ENCODE results near the gene GRIN2D. TPM values are rescaled to one million over a fixed set of nuclear protein-coding genes. Genes with fewer than 3 reads are reported as not detected.

The GRIN2D gene
- total RNA-seq, 1 donor from 2014 or later, result 15.8 TPM

GRCh38 chr19:48381178-48381950, 12.1 kb upstream of the GRIN2D start:
- no peak for DNase-seq (ENCODE audit: low spot score in 2 of 2, unreplicated experiment in 2 of 2)
- no peak for TF ChIP-seq CTCF (IDR thresholded peaks at IDR 0.05; ENCODE audit: unreplicated experiment)
- Mint-ChIP-seq H3K9me3 (no peaks in the 10 kb centered on the region), H3K36me3 (peaks cover 30% of the 10 kb centered on the region), H3K4me1 (no peaks in the 10 kb centered on the region), H3K4me3 (no peak overlapping the region), H3K27ac (no peak overlapping the region), H3K27me3 (ENCODE audit: low read depth) (no peaks in the 10 kb centered on the region)

GRCh38 chr19:48382286-48382685, 11.2 kb upstream of the GRIN2D start:
- Mint-ChIP-seq H3K27ac (no peak overlapping the region), H3K4me3 (no peak overlapping the region), H3K36me3 (peaks cover 33% of the 10 kb centered on the region), H3K9me3 (no peaks in the 10 kb centered on the region), H3K27me3 (ENCODE audit: low read depth) (no peaks in the 10 kb centered on the region), H3K4me1 (no peaks in the 10 kb centered on the region)
- no peak for TF ChIP-seq CTCF (IDR thresholded peaks at IDR 0.05; ENCODE audit: unreplicated experiment)
- no peak for DNase-seq (ENCODE audit: low spot score in 2 of 2, unreplicated experiment in 2 of 2)

GRCh38 chr19:48385461-48386087, 7.9 kb upstream of the GRIN2D start:
- H3K9me3 Mint-ChIP-seq, result no peaks in the 10 kb centered on the region
- H3K27ac Mint-ChIP-seq, result no peak overlapping the region
- DNase-seq (ENCODE audit: low spot score in 2 of 2, unreplicated experiment in 2 of 2), result no peak
- no peak for TF ChIP-seq CTCF (IDR thresholded peaks at IDR 0.05; ENCODE audit: unreplicated experiment)
- peaks cover 44% of the 10 kb centered on the region for H3K36me3 Mint-ChIP-seq
- no peaks in the 10 kb centered on the region for H3K27me3 Mint-ChIP-seq (ENCODE audit: low read depth)
- no peak overlapping the region for H3K4me3 Mint-ChIP-seq
- H3K4me1 Mint-ChIP-seq, result peaks cover 10% of the 10 kb centered on the region

- H3K36me3 Mint-ChIP-seq, result peaks cover 37% of the 10 kb centered on the region
- peaks cover 12% of the 10 kb centered on the region for H3K4me1 Mint-ChIP-seq
- no peak overlapping the region for H3K27ac Mint-ChIP-seq
- no peaks in the 10 kb centered on the region for H3K9me3 Mint-ChIP-seq
- TF ChIP-seq CTCF (IDR thresholded peaks at IDR 0.05; ENCODE audit: unreplicated experiment), result no peak
- no peak overlapping the region for H3K4me3 Mint-ChIP-seq
- H3K27me3 Mint-ChIP-seq (ENCODE audit: low read depth), result no peaks in the 10 kb centered on the region
- no peak for DNase-seq (ENCODE audit: low spot score in 2 of 2, unreplicated experiment in 2 of 2)
Observed at GRCh38 chr19:48386981-48387380, 6.5 kb upstream of the GRIN2D start.

GRCh38 chr19:48390188-48391099, 3.0 kb upstream of the GRIN2D start:
- peak overlapping the region; percentile 96 for H3K4me3 Mint-ChIP-seq
- H3K27ac Mint-ChIP-seq, result peak overlapping the region; percentile 97
- peaks cover 28% of the 10 kb centered on the region for H3K4me1 Mint-ChIP-seq
- peak in 1 of 2 experiments; percentile 82 for DNase-seq (ENCODE audit: low spot score in 2 of 2, unreplicated experiment in 2 of 2)
- peak; percentile 52 for TF ChIP-seq CTCF (IDR thresholded peaks at IDR 0.05; ENCODE audit: unreplicated experiment)
- no peaks in the 10 kb centered on the region for H3K9me3 Mint-ChIP-seq
- H3K36me3 Mint-ChIP-seq, result peaks cover 18% of the 10 kb centered on the region
- H3K27me3 Mint-ChIP-seq (ENCODE audit: low read depth), result peaks cover 20% of the 10 kb centered on the region

Measured in mesothelial cell of epicardium (in vitro differentiated cells).